HepG2 (cell line): ENCODE data around the gene AGK. TPM values are rescaled to one million over a fixed set of nuclear protein-coding genes. Genes with fewer than 3 reads are reported as not detected.

ENCODE experiments used
- ATAC-seq: fragments of 200-7000 bp; cut with Tn5 transposase; 3 replicates; pipeline ENCODE4 v1.9.1; 2020; ENCODE audit warnings: mild to moderate bottlenecking, moderate library complexity
- BruUV-seq: library from RNA; stranded (reverse); fragments of 400-500 nt; replicated peaks from 2 replicates; lab custom pipeline; 2021; lab: Mats Ljungman, UMichigan
- CTCF ChIA-PET: fragments of 300-600 bp; formaldehyde crosslinking; extraction: SDS; loops from one replicate; lab custom pipeline; 2021; ENCODE audit warnings: low total read pairs, inconsistent platforms, low intra/inter-chr PET ratio; lab: Yijun Ruan, JAX
- POLR2A ChIA-PET: fragments of 350-600 bp; sonication (Branson Sonifier 250); formaldehyde crosslinking; loops from one replicate; lab custom pipeline; 2020; ENCODE audit warnings: antibody characterized with exemption, inconsistent platforms; lab: Yijun Ruan, JAX
- DNase-seq: peaks from one replicate; pipeline ENCODE4 v3.0.0-alpha.2; 2015; ENCODE audit warnings: low spot score
- FAIRE-seq: peaks from 3 replicates; lab custom pipeline; 2011; peaks lifted over from hg19 to GRCh38; lab: Jason Lieb, UNC
- H2AFZ ChIP-seq: one replicate; pipeline ENCODE4 v1.6.1; 2011; ENCODE audit warnings: low read length, inconsistent platforms
- H3K27ac ChIP-seq: fragments of 300-600 bp; 3 replicates; pipeline ENCODE4 v1.8.0; 2011; ENCODE audit warnings: mixed run types, mild to moderate bottlenecking, mixed read lengths, low read length, inconsistent platforms; ENCODE audit not compliant: insufficient read depth; ENCODE audit errors: extremely low read length
- H3K27me3 ChIP-seq, 2 experiments: fragments of 200-600 bp in 1 of 2; 2 replicates in 1 of 2; 3 replicates in 1 of 2; pipeline versions ENCODE4 v1.6.0 to v1.8.0; 2011; ENCODE audit warnings: low read length in 2 of 2, mild to moderate bottlenecking in 2 of 2, moderate library complexity in 2 of 2, inconsistent platforms in 1 of 2; ENCODE audit not compliant: insufficient read depth in 2 of 2, control insufficient read depth in 1 of 2
- H3K36me3 ChIP-seq, 2 experiments: fragments of 200-600 bp in 1 of 2; replicated peaks in 1 of 2; 2 replicates in 1 of 2; 3 replicates in 1 of 2; pipeline versions ENCODE4 v1.5.1 to v1.8.0; 2011; ENCODE audit warnings: low read length in 2 of 2, inconsistent platforms in 1 of 2; ENCODE audit not compliant: insufficient read depth in 2 of 2, control insufficient read depth in 1 of 2
- H3K4me1 ChIP-seq: 2 replicates; pipeline ENCODE4 v1.5.1; 2012; ENCODE audit warnings: low read length, inconsistent platforms; ENCODE audit not compliant: insufficient read depth
- H3K4me2 ChIP-seq: 2 replicates; pipeline ENCODE4 v1.6.0; 2011; ENCODE audit warnings: low read depth, low read length, inconsistent platforms
- H3K4me3 ChIP-seq, 3 experiments: fragments of 200-600 bp in 1 of 3; sonication (generic), shearing (Covaris generic) in 1 of 3; replicated peaks in 1 of 3; 2 replicates each; pipeline ENCODE4 v1.5.1; 2011 to 2016; ENCODE audit warnings: low read length in 3 of 3, inconsistent platforms in 2 of 3, low read depth in 2 of 3, mild to moderate bottlenecking in 2 of 3, control low read depth in 1 of 3, mixed read lengths in 1 of 3; ENCODE audit not compliant: insufficient read depth in 1 of 3
- H3K79me2 ChIP-seq: one replicate; pipeline ENCODE4 v1.6.1; 2011; ENCODE audit warnings: low read length, inconsistent platforms; ENCODE audit not compliant: insufficient read depth
- H3K9ac ChIP-seq: 2 replicates; pipeline ENCODE4 v1.6.0; 2011; ENCODE audit warnings: mild to moderate bottlenecking, low read depth, low read length, inconsistent platforms; ENCODE audit not compliant: insufficient read depth
- H3K9me3 ChIP-seq: 2 replicates; pipeline ENCODE4 v1.5.1; 2012; ENCODE audit warnings: mild to moderate bottlenecking, low read length
- H4K20me1 ChIP-seq: 2 replicates; pipeline ENCODE4 v1.6.0; 2011; ENCODE audit warnings: inconsistent platforms, mild to moderate bottlenecking, low read length, moderate library complexity; ENCODE audit not compliant: insufficient read depth
- AGO1 ChIP-seq: fragments of 200-400 bp; formaldehyde crosslinking; IDR thresholded peaks from 2 replicates; pipeline ENCODE4 v1.6.1; 2017; ENCODE audit warnings: mild to moderate bottlenecking, low read depth, low read length, moderate library complexity; ENCODE audit not compliant: poor library complexity, severe bottlenecking
- ELF3 ChIP-seq: IDR thresholded peaks from 2 replicates; pipeline ENCODE4 v1.6.1; 2016; ENCODE audit warnings: missing genetic modification reagents, missing compliant biosample characterization
- HNF4A ChIP-seq: sonication (generic); formaldehyde crosslinking; IDR thresholded peaks from 2 replicates; pipeline ENCODE4 v1.4.0; 2020; ENCODE audit warnings: missing genetic modification reagents
- NFE2L2 ChIP-seq: fragments of 150-350 bp; IDR thresholded peaks from 2 replicates; pipeline ENCODE4 v1.6.1; 2014; ENCODE audit warnings: low read length
- TAF15 ChIP-seq: fragments of 200-400 bp; formaldehyde crosslinking; IDR thresholded peaks from one replicate; pipeline ENCODE4 v1.6.1; 2018; ENCODE audit warnings: mild to moderate bottlenecking, low read depth, low read length; ENCODE audit not compliant: poor library complexity, severe bottlenecking
- ZBTB46 ChIP-seq: sonication (generic); formaldehyde crosslinking; IDR thresholded peaks from 2 replicates; pipeline ENCODE4 v1.4.0; 2020; ENCODE audit warnings: mild to moderate bottlenecking, missing genetic modification reagents, borderline replicate concordance
- ZNF280B ChIP-seq: sonication (generic); formaldehyde crosslinking; IDR thresholded peaks from 2 replicates; pipeline ENCODE4 v1.5.0; 2020; ENCODE audit warnings: missing genetic modification reagents, mild to moderate bottlenecking, borderline replicate concordance
- ZNF503 ChIP-seq: sonication (generic); formaldehyde crosslinking; IDR thresholded peaks from 2 replicates; pipeline ENCODE4 v1.4.0; 2020; ENCODE audit warnings: missing genetic modification reagents
- WGBS: methylation state at CpG from one replicate; pipeline ENCODE4 v1.1.6; 2017; ENCODE audit warnings: low lambda C conversion rate; 5-methylcytosine and 5-hydroxymethylcytosine counted together
- in situ Hi-C: cut with HindIII; loops from 2 replicates; pipeline ENCODE4 v1.10.0; 2017; ENCODE audit warnings: low pct_unique_long_range_greater_than_20kb; ENCODE audit not compliant: extremely low pct_ligation_motif_present
- intact Hi-C: fragments of 100-400 bp; cut with micrococcal nuclease; formaldehyde crosslinking; loops from one replicate; pipeline ENCODE4 v1.10.0; 2022; ENCODE audit not compliant: unreplicated experiment
- polyA plus RNA-seq, 8 experiments: library from polyadenylated mRNA; depleted of rRNA in 3 of 8; stranded (reverse) in 7 of 8; unstranded in 1 of 8; fragments of >200 nt; fragmentation: Illumina TruSeq in 4 of 8; extraction: Trizol in 4 of 8; gene quantifications; 2 replicates each; pipeline versions ENCODE4 v1.2.1 to v1.2.3, GENCODE V29; 2011 to 2016; ENCODE audit warnings: low read depth in 4 of 8, missing spikeins in 1 of 8, mixed read lengths in 1 of 8; ENCODE audit not compliant: insufficient read depth in 1 of 8
- total RNA-seq, 5 experiments: library from RNA; depleted of rRNA; stranded (reverse); fragments of >200 nt; fragmentation: Illumina TruSeq; extraction: Trizol; gene quantifications; 2 replicates each; pipeline ENCODE4 v1.2.3, GENCODE V29; 2016; ENCODE audit warnings: low read depth in 1 of 5

The AGK gene
- total and polyA plus RNA-seq, 2 of the 13 experiments (the other 11 are each of a cell fraction or from before 2014, with no cell fraction given), result 23.7 to 30.1 TPM

GRCh38 chr7:141663081-141663849 is 112.1 kb downstream of the AGK start (continued):
- TF ChIP-seq ZNF280B (no peak), ZBTB46 (no peak), TAF15 (no peak), AGO1 (no peak), NFE2L2 (peak; percentile 71; the same call in 1 of the 2 replicates), ELF3 (CRISPR knock-in tag) (peak; percentile 48; the same call in 1 of the 2 replicates)

GRCh38 chr7:141664450-141664849 is 113.2 kb downstream of the AGK start:
- WGBS, result 84% methylated on average over 6 of the region's 6 CpGs
- H3K36me3 ChIP-seq, result peaks cover 4 to 20% of the 10 kb centered on the region in 2 experiments; a peak in 4 of 5 replicates
- H3K4me2 ChIP-seq, result no peak overlapping the region
- H3K4me3 ChIP-seq, result no peak overlapping the region
- no peak overlapping the region for H3K9ac ChIP-seq
- in situ Hi-C loops (no loop called here), intact Hi-C loops (no loop called here)
- FAIRE-seq, result no peak
- BruUV-seq, result no TSS peak
- 0 out of 3 replicates have a peak, but pooled peaks have one; percentile 9 for ATAC-seq
- no peak overlapping the region for H3K27ac ChIP-seq
- DNase-seq, result no peak
- TF ChIP-seq HNF4A (CRISPR knock-in tag) (0 out of 2 replicates have a peak, but pooled peaks have one; percentile 15), ZNF503 (CRISPR knock-in tag) (no peak)
- H2AFZ ChIP-seq, result no peak overlapping the region
- no peaks in the 10 kb centered on the region for H3K9me3 ChIP-seq
- H3K79me2 ChIP-seq, result no peaks in the 10 kb centered on the region
- peaks cover 24% of the 10 kb centered on the region for H3K4me1 ChIP-seq
- ChIA-PET POLR2A (interaction anchor here (1.0 kb wide), 1 partner anchor 73 kb away, joined by 3 read pairs; the partner anchor contains the start of gene SSBP1), CTCF (no interaction called here)
- H3K27me3 ChIP-seq, result no peaks in the 10 kb centered on the region
- H4K20me1 ChIP-seq, result no peaks in the 10 kb centered on the region
